Natural killer cell (primary cell): ENCODE results near the gene STK25. TPM values are rescaled to one million over a fixed set of nuclear protein-coding genes. Genes with fewer than 3 reads are reported as not detected.

Source experiments
- total RNA-seq, 4 donors: library from RNA; stranded (reverse); fragments of 120-200 nt in 1 of 4; gene quantifications; one replicate each; pipeline versions ENCODE4 v1.2.3 to v1.2.4, GENCODE V29; 2013 to 2022

The STK25 gene
- total RNA-seq, 3 donors from 2014 or later (not counting 1 experiment from before 2014, with no cell fraction given) = 110 to 140 (median 135) TPM

Other genes starting within 250 kb of the STK25 start
- gene HDLBP, start 192.9 kb downstream of the STK25 start, total RNA-seq = 100 to 1,000 TPM; 170 to 200 (median 177) TPM
- 100 to 1,000 TPM; 275 to 315 (median 275) TPM for gene SEPTIN2, start 192.7 kb downstream of the STK25 start, total RNA-seq
- 10 to 100 TPM; 26.8 to 40.6 (median 31.6) TPM for gene FARP2, start 152.3 kb downstream of the STK25 start, total RNA-seq
- 10 to 100 TPM; 11.0 to 23.7 (median 19.6) TPM for gene BOK, start 50.2 kb upstream of the STK25 start, total RNA-seq
- gene THAP4, start 128.6 kb upstream of the STK25 start, total RNA-seq = 10 to 100 TPM; 19.8 to 29.2 (median 27.8) TPM
- gene ATG4B, start 129.1 kb upstream of the STK25 start, total RNA-seq = 100 to 1,000 TPM; 106 to 171 (median 139) TPM
- gene DTYMK, start 178.2 kb upstream of the STK25 start, total RNA-seq = 10 to 100 TPM; 15.4 to 17.5 (median 15.6) TPM
- gene ING5, start 193.5 kb upstream of the STK25 start, total RNA-seq = 10 to 100 TPM; 25.6 to 40.9 (median 34.7) TPM
- gene D2HGDH, start 226.0 kb upstream of the STK25 start, total RNA-seq = 10 to 100 TPM; 28.9 to 45.5 (median 43.4) TPM